Activated gamma-delta T cell treated with anti-CD3 and anti-CD28 coated beads, Interleukin-2, amount 50 U/mL, for 16 hours (primary cell): Measurements from ENCODE around the gene PLPPR4.

Experiments used
- DNase-seq: peaks from one replicate; pipeline ENCODE4 v3.0.0-alpha.2; 2020; ENCODE audit warnings: low read depth

Gene PLPPR4

DNA sequence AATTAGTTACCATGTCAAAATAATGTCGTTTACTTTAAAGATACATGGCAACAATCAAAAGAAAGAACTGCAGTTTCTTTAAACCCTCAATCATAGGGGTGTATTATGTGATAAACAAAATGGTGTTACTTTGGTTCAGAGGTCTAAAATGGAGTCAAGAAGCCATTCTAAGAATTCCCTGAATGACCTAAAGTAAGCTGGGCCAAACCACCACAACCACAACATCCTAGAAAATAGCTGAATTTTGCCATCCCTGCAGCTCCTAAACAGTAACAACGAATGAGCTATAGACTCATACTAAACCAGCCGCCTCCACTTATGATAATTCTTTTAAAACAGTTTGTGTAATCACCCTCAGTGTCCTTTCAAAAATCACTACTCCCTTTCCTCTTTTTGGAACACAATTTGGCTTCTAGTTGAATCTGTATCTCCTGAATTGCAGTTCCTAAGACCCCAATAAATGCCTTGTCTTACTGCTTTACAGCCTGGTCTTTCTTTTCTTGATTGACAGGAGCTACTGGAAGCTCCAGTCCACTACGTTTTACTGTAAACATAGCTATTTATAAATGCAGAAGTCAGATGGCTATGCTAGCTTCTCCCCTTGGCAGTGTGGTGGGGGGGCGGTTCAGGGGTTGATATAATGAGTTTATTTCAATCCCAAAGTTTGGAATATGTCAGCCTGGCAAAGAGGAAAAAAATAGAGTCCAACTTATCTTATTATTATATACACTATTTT is 84.3 kb downstream of the PLPPR4 start:
- no peak for DNase-seq

DNA sequence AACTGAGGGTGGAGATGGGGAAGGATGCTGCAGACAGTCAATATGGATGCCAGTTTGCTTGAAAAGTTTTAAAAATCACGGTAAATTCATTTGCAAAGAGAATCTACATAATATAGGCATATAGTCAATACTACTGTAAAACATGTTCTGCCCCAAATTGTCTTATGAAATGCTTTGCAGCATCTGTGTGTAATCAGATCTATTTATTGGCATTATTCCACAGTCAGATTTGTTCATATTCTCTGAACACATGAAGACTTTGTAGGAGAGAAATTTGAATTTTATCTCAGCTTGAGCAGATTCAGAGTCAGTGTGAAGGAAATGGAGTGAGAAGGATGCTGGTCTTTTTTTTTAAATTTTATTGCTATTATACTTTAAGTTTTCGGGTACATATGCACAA is 88.5 kb downstream of the PLPPR4 start:
- no peak for DNase-seq

DNA sequence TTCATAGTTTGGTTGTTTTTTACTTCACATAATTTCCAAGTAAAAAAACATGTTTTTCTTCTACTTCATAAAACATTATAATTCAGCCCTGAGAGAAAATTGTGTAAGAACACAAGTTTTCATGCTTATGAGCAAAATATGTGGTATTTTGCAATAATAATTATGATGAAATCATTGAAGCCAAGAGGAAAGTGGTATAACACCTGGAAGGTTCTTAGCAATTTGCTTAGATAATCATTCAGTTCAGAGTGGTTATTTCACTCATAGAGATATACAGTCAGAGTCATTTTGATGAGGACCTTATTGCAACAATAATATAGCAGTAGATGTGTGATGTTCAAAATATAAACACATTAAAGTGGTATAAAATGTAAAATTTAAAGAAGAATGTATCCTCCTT is 94.5 kb downstream of the PLPPR4 start:
- no peak for DNase-seq
